Right lobe of liver (tissue), 6 donors: ENCODE data around the gene ACTN1. TPM values are rescaled to one million over a fixed set of nuclear protein-coding genes. Genes with fewer than 3 reads are reported as not detected.

Source experiments
- ATAC-seq, 4 donors: fragments of 200-7000 bp; cut with Tn5 transposase; one replicate each; pipeline ENCODE4 v1.9.1; 2020; ENCODE audit warnings: mild to moderate bottlenecking in 4 of 4, moderate library complexity in 4 of 4
- DNase-seq, 3 donors: peaks; one replicate each; pipeline ENCODE4 v3.0.0-alpha.2; 2020
- H3K27ac ChIP-seq, 3 donors: fragments of 200-600 bp; one replicate each; pipeline ENCODE4 v1.8.0; 2022
- H3K27me3 ChIP-seq, 2 donors: fragments of 200-600 bp; one replicate each; pipeline ENCODE4 v1.8.0; 2022
- H3K36me3 ChIP-seq, 4 donors: fragments of 200-600 bp; sonication (generic) in 1 of 4; one replicate each; pipeline versions ENCODE4 v1.5.1 to v1.8.0; 2017 to 2022; ENCODE audit warnings: control low read depth in 1 of 4
- H3K4me1 ChIP-seq, 4 donors: fragments of 200-600 bp; sonication (generic) in 1 of 4; one replicate each; pipeline versions ENCODE4 v1.5.1 to v1.8.0; 2017 to 2022; ENCODE audit warnings: control low read depth in 1 of 4
- H3K4me3 ChIP-seq, 3 donors: fragments of 200-600 bp; one replicate each; pipeline ENCODE4 v1.8.0; 2022
- H3K9me3 ChIP-seq, 4 donors: fragments of 200-600 bp; sonication (generic) in 1 of 4; one replicate each; pipeline versions ENCODE4 v1.5.1 to v1.8.0; 2017 to 2022; ENCODE audit warnings: control low read depth in 1 of 4
- POLR2A ChIP-seq: fragments of 450-650 bp; IDR thresholded peaks from one replicate; pipeline ENCODE4 v1.6.1; 2017; ENCODE audit warnings: antibody characterized with exemption, mild to moderate bottlenecking
- WGBS: methylation state at CpG from one replicate; pipeline ENCODE4 v1.1.6; 2018; ENCODE audit warnings: low coverage, low lambda C conversion rate; ENCODE audit not compliant: insufficient coverage; ENCODE audit errors: missing lambda C conversion rate; 5-methylcytosine and 5-hydroxymethylcytosine counted together
- intact Hi-C, 2 donors: fragments of 100-400 bp; cut with DNase I; formaldehyde crosslinking; loops; one replicate each; pipeline versions ENCODE4 v1.11.2 to v1.14.1; 2022
- total RNA-seq, 6 experiments: library from RNA; depleted of rRNA in 2 of 6; stranded (reverse); fragments of >200 nt in 2 of 6; fragmentation: NEBNext Ultra II Directional in 3 of 6; extraction: Animal tissue kit (Norgen Biotek cat#: 25700) in 3 of 6; gene quantifications; one replicate each; pipeline versions ENCODE4 v1.1.0 to v1.2.4, GENCODE V29; 2016 to 2023
- TF ChIP-seq, protein P1 (sequence below), 4 donors: fragments of 200-600 bp in 3 of 4; fragments of 450-650 bp in 1 of 4; IDR thresholded peaks; one replicate each; pipeline versions ENCODE4 v1.5.1 to v1.8.0; 2016 to 2022; ENCODE audit warnings: antibody characterized with exemption in 4 of 4, mild to moderate bottlenecking in 2 of 4
- donor health status: DM: no; HTN: yes; CAD: no.
- donor health status: DM: no; HTN: no; CAD: no.
- donor health status: DM: no; HTN: no; CAD: no.
- donor health status: DM: no; HTN: yes; CAD: no.
- donor health status: DM: no; HTN: yes; CAD: no.

ACTN1 gene
- total RNA-seq, 6 experiments from 2014 or later, result 53.1 to 145 (median 100) TPM

GRCh38 chr14:68966872-68967301 is 12.2 kb downstream of the ACTN1 start:
- Histone ChIP-seq H3K27me3 (no peaks in the 10 kb centered on the region), H3K27ac (peak overlapping the region in 1 of 3 donors; percentile 48), H3K36me3 (no peaks in the 10 kb centered on the region), H3K4me3 (no peak overlapping the region), H3K4me1 (peaks cover 0 to 54% (median 13%) of the 10 kb centered on the region in 4 donors), H3K9me3 (no peaks in the 10 kb centered on the region)
- 40% methylated on average over 1 of the region's 3 CpGs for WGBS
- ATAC-seq, result peak in 3 of 4 donors; percentile 5 to 21 (median 7)
- intact Hi-C loops, result no loop called here
- TF ChIP-seq POLR2A, result no peak
- TF ChIP-seq, protein P1, sequence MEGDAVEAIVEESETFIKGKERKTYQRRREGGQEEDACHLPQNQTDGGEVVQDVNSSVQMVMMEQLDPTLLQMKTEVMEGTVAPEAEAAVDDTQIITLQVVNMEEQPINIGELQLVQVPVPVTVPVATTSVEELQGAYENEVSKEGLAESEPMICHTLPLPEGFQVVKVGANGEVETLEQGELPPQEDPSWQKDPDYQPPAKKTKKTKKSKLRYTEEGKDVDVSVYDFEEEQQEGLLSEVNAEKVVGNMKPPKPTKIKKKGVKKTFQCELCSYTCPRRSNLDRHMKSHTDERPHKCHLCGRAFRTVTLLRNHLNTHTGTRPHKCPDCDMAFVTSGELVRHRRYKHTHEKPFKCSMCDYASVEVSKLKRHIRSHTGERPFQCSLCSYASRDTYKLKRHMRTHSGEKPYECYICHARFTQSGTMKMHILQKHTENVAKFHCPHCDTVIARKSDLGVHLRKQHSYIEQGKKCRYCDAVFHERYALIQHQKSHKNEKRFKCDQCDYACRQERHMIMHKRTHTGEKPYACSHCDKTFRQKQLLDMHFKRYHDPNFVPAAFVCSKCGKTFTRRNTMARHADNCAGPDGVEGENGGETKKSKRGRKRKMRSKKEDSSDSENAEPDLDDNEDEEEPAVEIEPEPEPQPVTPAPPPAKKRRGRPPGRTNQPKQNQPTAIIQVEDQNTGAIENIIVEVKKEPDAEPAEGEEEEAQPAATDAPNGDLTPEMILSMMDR (IDR thresholded peaks at IDR 0.05), result no peak
- no peak for DNase-seq

DNA sequence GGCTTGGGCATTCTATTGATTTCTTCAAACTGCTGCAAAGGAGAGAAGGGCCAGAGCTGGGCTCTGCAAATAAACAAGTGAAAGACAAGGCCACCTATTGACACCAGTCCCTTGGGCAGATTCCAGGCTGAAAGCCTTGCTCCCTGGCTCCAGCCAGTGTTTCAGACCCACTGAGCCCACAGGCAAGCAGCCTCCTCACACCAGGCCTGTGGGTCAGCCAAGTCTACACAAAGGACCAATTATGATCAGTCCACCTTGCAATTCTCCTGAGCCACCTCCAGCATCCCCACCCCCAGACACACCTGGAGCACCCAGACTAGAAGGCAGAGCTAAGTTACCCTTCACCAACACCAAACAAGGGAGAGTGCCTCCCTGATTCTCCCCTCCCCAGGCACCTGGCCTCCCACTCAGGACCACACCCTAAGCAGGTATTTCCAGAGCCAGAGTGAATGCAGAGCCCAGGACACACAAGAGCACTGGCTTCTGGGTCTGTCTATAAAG is 13.8 kb downstream of the ACTN1 start:
- DNase-seq, result peak in 2 of 3 donors; percentile 27 to 57
- Histone ChIP-seq H3K4me3 (no peak overlapping the region), H3K4me1 (peaks cover 0 to 47% (median 13%) of the 10 kb centered on the region in 4 donors), H3K27me3 (no peaks in the 10 kb centered on the region), H3K36me3 (no peaks in the 10 kb centered on the region), H3K27ac (peak overlapping the region in 1 of 3 donors; percentile 48), H3K9me3 (no peaks in the 10 kb centered on the region)
- intact Hi-C loops, result no loop called here
- peak; percentile 43 to 66 (median 54) for ATAC-seq
- no peak for TF ChIP-seq POLR2A
- TF ChIP-seq, protein P1 (IDR thresholded peaks at IDR 0.05), result no peak

GRCh38 chr14:68964300-68965093 is 14.6 kb downstream of the ACTN1 start:
- H3K4me1 ChIP-seq, result peaks cover 0 to 46% (median 15%) of the 10 kb centered on the region in 4 donors

DNA sequence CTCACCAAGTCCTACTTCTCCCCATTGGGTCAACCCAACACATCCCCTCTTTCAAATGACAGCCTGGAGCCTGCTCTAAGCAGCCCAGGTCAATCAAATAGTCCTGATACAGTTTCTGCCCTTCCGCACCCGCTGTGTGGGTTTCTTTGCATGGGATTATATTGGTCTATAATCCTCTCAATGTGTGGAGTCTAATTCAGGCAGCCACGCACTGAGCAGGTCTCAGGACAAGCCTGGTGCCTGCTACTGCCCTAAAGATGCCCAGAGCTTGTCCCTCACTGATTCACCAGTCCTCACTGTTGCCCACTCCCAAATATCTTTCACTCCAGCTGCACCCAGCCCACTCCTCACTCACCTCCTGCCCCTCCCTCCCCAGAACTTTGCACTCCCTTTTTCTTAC is 16.4 kb downstream of the ACTN1 start:
- H3K27ac ChIP-seq, result no peak overlapping the region
- intact Hi-C loops, result no loop called here
- DNase-seq (peak in 1 of 3 donors; percentile 10), ATAC-seq (no peak)
- H3K9me3 ChIP-seq, result no peaks in the 10 kb centered on the region
- 96% methylated on average over 3 of the region's 3 CpGs for WGBS
- no peak overlapping the region for H3K4me3 ChIP-seq
- H3K27me3 ChIP-seq, result no peaks in the 10 kb centered on the region
- H3K36me3 ChIP-seq, result no peaks in the 10 kb centered on the region
- TF ChIP-seq, protein P1 (IDR thresholded peaks at IDR 0.05), result no peak
- TF ChIP-seq POLR2A, result no peak
- H3K4me1 ChIP-seq, result peaks cover 0 to 47% (median 26%) of the 10 kb centered on the region in 4 donors

More at GRCh38 chr14:68964300-68965093, 14.6 kb downstream of the ACTN1 start:
- Histone ChIP-seq H3K9me3 (no peaks in the 10 kb centered on the region), H3K27ac (peak overlapping the region in 2 of 3 donors; percentile 24 to 48), H3K36me3 (no peaks in the 10 kb centered on the region), H3K27me3 (no peaks in the 10 kb centered on the region), H3K4me3 (no peak overlapping the region)
- DNase-seq, result peak in 2 of 3 donors; percentile 23 to 65
- ATAC-seq, result peak; percentile 53 to 80 (median 70)
- intact Hi-C loops, result no loop called here
- TF ChIP-seq, protein P1 (IDR thresholded peaks at IDR 0.05), result no peak
- WGBS, result 18% methylated on average over 6 of the region's 12 CpGs
